ENCODE data around the gene PCNA.
"Not testable (repeated sequence)": the region's sequence is repeated elsewhere in the genome, so short reads cannot be mapped to it uniquely, and the experiment has no call there.

Gene PCNA

GRCh38 chr20:5076913-5077312, 42.8 kb downstream of the PCNA start:
- H2BK12ac ChIP-seq (ENCODE audit: low read length); H2AK5ac ChIP-seq (ENCODE audit: low read length); H3K79me1 ChIP-seq (ENCODE audit: low read length); H3K14ac ChIP-seq (ENCODE audit: low read length); H4K8ac ChIP-seq (ENCODE audit: low read depth, low read length); H3K4me1 ChIP-seq (ENCODE audit: control insufficient read depth in 1 of 2, insufficient read depth in 2 of 2, low read length in 2 of 2); H3K36me3 ChIP-seq (ENCODE audit: control insufficient read depth in 1 of 2, insufficient read depth in 2 of 2, low read length in 2 of 2); H3K9me3 ChIP-seq (ENCODE audit: insufficient read depth, low read depth, low read length); H3K79me2 ChIP-seq (ENCODE audit: control insufficient read depth, insufficient read depth, low read length, poor library complexity); H3K9ac ChIP-seq (ENCODE audit: low read length); H2AFZ ChIP-seq (ENCODE audit: insufficient read depth, low read length, poor library complexity); H3K18ac ChIP-seq (ENCODE audit: low read length); H3K4ac ChIP-seq (ENCODE audit: low read depth, low read length); H3K4me3 ChIP-seq (ENCODE audit: low read depth, low read length); H3K4me2 ChIP-seq (ENCODE audit: low read length); H3K27ac ChIP-seq (ENCODE audit: low read depth, low read length); H4K12ac ChIP-seq (ENCODE audit: low read depth, low read length); H3K27me3 ChIP-seq (ENCODE audit: insufficient read depth, low read length); H2BK120ac ChIP-seq (ENCODE audit: insufficient read depth, low read length, poor library complexity); H3K23ac ChIP-seq (ENCODE audit: low read length); H4K91ac ChIP-seq (ENCODE audit: low read depth, low read length); DNase-seq; H2BK5ac ChIP-seq (ENCODE audit: low read depth, low read length, poor library complexity): not testable (repeated sequence)
- no CpG with 5 or more reads among the region's 2 CpGs for WGBS (ENCODE audit: extremely low coverage, insufficient coverage, insufficient read length)

- no peak overlapping the region for H4K12ac ChIP-seq (ENCODE audit: low read depth, low read length)
- no peak overlapping the region for H4K8ac ChIP-seq (ENCODE audit: low read depth, low read length)
These were observed 45.5 kb downstream of the PCNA start for GRCh38 chr20:5074232-5074674.

GRCh38 chr20:5073660-5074231, 46.0 kb downstream of the PCNA start:
- Histone ChIP-seq H3K79me1 (ENCODE audit: low read length) (no peaks in the 10 kb centered on the region), H2AK5ac (ENCODE audit: low read length) (no peak overlapping the region), H3K9me3 (ENCODE audit: insufficient read depth, low read depth, low read length) (no peaks in the 10 kb centered on the region), H3K4me3 (ENCODE audit: low read depth, low read length) (no peak overlapping the region), H2BK120ac (ENCODE audit: insufficient read depth, low read length, poor library complexity) (no peak overlapping the region), H3K27me3 (ENCODE audit: insufficient read depth, low read length) (no peaks in the 10 kb centered on the region), H2AFZ (ENCODE audit: insufficient read depth, low read length, poor library complexity) (no peak overlapping the region), H3K9ac (ENCODE audit: low read length) (no peak overlapping the region), H3K79me2 (ENCODE audit: control insufficient read depth, insufficient read depth, low read length, poor library complexity) (no peaks in the 10 kb centered on the region), H3K18ac (ENCODE audit: low read length) (no peak overlapping the region), H2BK5ac (ENCODE audit: low read depth, low read length, poor library complexity) (no peak overlapping the region), H3K4me2 (ENCODE audit: low read length) (no peak overlapping the region), H4K8ac (ENCODE audit: low read depth, low read length) (no peak overlapping the region), H2BK12ac (ENCODE audit: low read length) (no peak overlapping the region), H3K4me1 (ENCODE audit: control insufficient read depth in 1 of 2, insufficient read depth in 2 of 2, low read length in 2 of 2) (peaks cover 0 to 3% of the 10 kb centered on the region in 2 experiments), H4K12ac (ENCODE audit: low read depth, low read length) (no peak overlapping the region), H3K4ac (ENCODE audit: low read depth, low read length) (no peak overlapping the region), H3K23ac (ENCODE audit: low read length) (no peak overlapping the region), H3K14ac (ENCODE audit: low read length) (no peak overlapping the region), H3K36me3 (ENCODE audit: control insufficient read depth in 1 of 2, insufficient read depth in 2 of 2, low read length in 2 of 2) (no peaks in the 10 kb centered on the region), H4K91ac (ENCODE audit: low read depth, low read length) (no peak overlapping the region), H3K27ac (ENCODE audit: low read depth, low read length) (no peak overlapping the region)
- WGBS (ENCODE audit: extremely low coverage, insufficient coverage, insufficient read length) = no CpG with 5 or more reads among the region's 4 CpGs
- no peak for DNase-seq

More at GRCh38 chr20:5074232-5074674, 45.5 kb downstream of the PCNA start:
- Histone ChIP-seq H4K91ac (ENCODE audit: low read depth, low read length) (no peak overlapping the region), H2BK120ac (ENCODE audit: insufficient read depth, low read length, poor library complexity) (no peak overlapping the region), H3K9ac (ENCODE audit: low read length) (no peak overlapping the region), H3K27ac (ENCODE audit: low read depth, low read length) (no peak overlapping the region), H3K4ac (ENCODE audit: low read depth, low read length) (no peak overlapping the region), H3K79me1 (ENCODE audit: low read length) (no peaks in the 10 kb centered on the region), H3K36me3 (ENCODE audit: control insufficient read depth in 1 of 2, insufficient read depth in 2 of 2, low read length in 2 of 2) (no peaks in the 10 kb centered on the region), H3K27me3 (ENCODE audit: insufficient read depth, low read length) (no peaks in the 10 kb centered on the region), H3K4me1 (ENCODE audit: control insufficient read depth in 1 of 2, insufficient read depth in 2 of 2, low read length in 2 of 2) (peaks cover 0 to 3% of the 10 kb centered on the region in 2 experiments), H3K18ac (ENCODE audit: low read length) (no peak overlapping the region), H3K79me2 (ENCODE audit: control insufficient read depth, insufficient read depth, low read length, poor library complexity) (no peaks in the 10 kb centered on the region), H2BK12ac (ENCODE audit: low read length) (no peak overlapping the region), H3K9me3 (ENCODE audit: insufficient read depth, low read depth, low read length) (no peaks in the 10 kb centered on the region), H3K4me3 (ENCODE audit: low read depth, low read length) (no peak overlapping the region), H2BK5ac (ENCODE audit: low read depth, low read length, poor library complexity) (no peak overlapping the region), H3K14ac (ENCODE audit: low read length) (no peak overlapping the region), H2AFZ (ENCODE audit: insufficient read depth, low read length, poor library complexity) (no peak overlapping the region), H3K23ac (ENCODE audit: low read length) (no peak overlapping the region), H3K4me2 (ENCODE audit: low read length) (no peak overlapping the region), H2AK5ac (ENCODE audit: low read length) (no peak overlapping the region)
- WGBS (ENCODE audit: extremely low coverage, insufficient coverage, insufficient read length) = no CpG with 5 or more reads among the region's 3 CpGs
- no peak for DNase-seq

- H3K9me3 ChIP-seq (ENCODE audit: insufficient read depth, low read depth, low read length) = no peaks in the 10 kb centered on the region
- H3K23ac ChIP-seq (ENCODE audit: low read length) = no peak overlapping the region
- H4K8ac ChIP-seq (ENCODE audit: low read depth, low read length) = no peak overlapping the region
- peaks cover 0 to 3% of the 10 kb centered on the region in 2 experiments for H3K4me1 ChIP-seq (ENCODE audit: control insufficient read depth in 1 of 2, insufficient read depth in 2 of 2, low read length in 2 of 2)
- H3K27me3 ChIP-seq (ENCODE audit: insufficient read depth, low read length) = no peaks in the 10 kb centered on the region
- no peak overlapping the region for H4K12ac ChIP-seq (ENCODE audit: low read depth, low read length)
- H2BK120ac ChIP-seq (ENCODE audit: insufficient read depth, low read length, poor library complexity) = no peak overlapping the region
- no peak overlapping the region for H3K4me3 ChIP-seq (ENCODE audit: low read depth, low read length)
- no peaks in the 10 kb centered on the region for H3K79me2 ChIP-seq (ENCODE audit: control insufficient read depth, insufficient read depth, low read length, poor library complexity)
- no peak overlapping the region for H3K18ac ChIP-seq (ENCODE audit: low read length)
- no peak for DNase-seq
- WGBS (ENCODE audit: extremely low coverage, insufficient coverage, insufficient read length) = no CpG with 5 or more reads among the region's 8 CpGs
- H2BK12ac ChIP-seq (ENCODE audit: low read length) = no peak overlapping the region
- no peak overlapping the region for H3K9ac ChIP-seq (ENCODE audit: low read length)
- H2AK5ac ChIP-seq (ENCODE audit: low read length) = no peak overlapping the region
- no peaks in the 10 kb centered on the region for H3K36me3 ChIP-seq (ENCODE audit: control insufficient read depth in 1 of 2, insufficient read depth in 2 of 2, low read length in 2 of 2)
- no peak overlapping the region for H3K4ac ChIP-seq (ENCODE audit: low read depth, low read length)
- H3K27ac ChIP-seq (ENCODE audit: low read depth, low read length) = no peak overlapping the region
- no peak overlapping the region for H4K91ac ChIP-seq (ENCODE audit: low read depth, low read length)
- no peak overlapping the region for H3K14ac ChIP-seq (ENCODE audit: low read length)
- H2BK5ac ChIP-seq (ENCODE audit: low read depth, low read length, poor library complexity) = no peak overlapping the region
- H3K79me1 ChIP-seq (ENCODE audit: low read length) = no peaks in the 10 kb centered on the region
- H2AFZ ChIP-seq (ENCODE audit: insufficient read depth, low read length, poor library complexity) = no peak overlapping the region
- H3K4me2 ChIP-seq (ENCODE audit: low read length) = no peak overlapping the region
These were observed 46.8 kb downstream of the PCNA start for GRCh38 chr20:5072756-5073659.

Measured in trophoblast cell (in vitro differentiated cells and primary cell).